GM18867 (cell line): ENCODE results near the gene CFL1.
"Not testable (repeated sequence)": the region's sequence is repeated elsewhere in the genome, so short reads cannot be mapped to it uniquely, and the experiment has no call there.

Source experiments
- ATAC-seq: cut with Tn5 transposase; IDR thresholded peaks from one replicate; pipeline ENCODE4 v1.9.1; 2021; ENCODE audit warnings: mild to moderate bottlenecking, moderate library complexity; ENCODE audit not compliant: unreplicated experiment

Gene CFL1

DNA sequence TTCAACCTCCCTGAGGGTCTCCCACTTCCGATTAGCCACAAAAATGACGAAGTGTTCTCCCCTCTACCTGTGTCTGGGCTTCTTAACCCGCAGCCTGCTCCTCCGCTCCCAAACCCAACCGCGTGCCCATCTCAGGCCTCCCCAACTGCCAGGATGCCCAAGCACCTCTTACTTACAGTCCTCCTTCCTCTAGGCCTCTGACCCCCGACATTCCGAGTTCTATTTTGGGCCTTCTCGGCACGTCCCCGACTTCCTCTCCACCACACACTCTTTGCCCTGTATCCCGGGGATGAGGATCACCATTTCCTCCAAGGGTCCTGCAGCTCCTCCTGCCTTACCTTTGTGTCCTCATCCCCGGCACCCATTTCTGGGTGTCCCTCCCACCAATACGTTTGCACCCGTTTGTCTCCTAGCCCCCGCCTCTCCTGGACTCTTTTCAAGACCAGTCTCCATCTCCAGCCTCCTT, 1.9 kb upstream of the CFL1 start:
- ATAC-seq = no peak

DNA sequence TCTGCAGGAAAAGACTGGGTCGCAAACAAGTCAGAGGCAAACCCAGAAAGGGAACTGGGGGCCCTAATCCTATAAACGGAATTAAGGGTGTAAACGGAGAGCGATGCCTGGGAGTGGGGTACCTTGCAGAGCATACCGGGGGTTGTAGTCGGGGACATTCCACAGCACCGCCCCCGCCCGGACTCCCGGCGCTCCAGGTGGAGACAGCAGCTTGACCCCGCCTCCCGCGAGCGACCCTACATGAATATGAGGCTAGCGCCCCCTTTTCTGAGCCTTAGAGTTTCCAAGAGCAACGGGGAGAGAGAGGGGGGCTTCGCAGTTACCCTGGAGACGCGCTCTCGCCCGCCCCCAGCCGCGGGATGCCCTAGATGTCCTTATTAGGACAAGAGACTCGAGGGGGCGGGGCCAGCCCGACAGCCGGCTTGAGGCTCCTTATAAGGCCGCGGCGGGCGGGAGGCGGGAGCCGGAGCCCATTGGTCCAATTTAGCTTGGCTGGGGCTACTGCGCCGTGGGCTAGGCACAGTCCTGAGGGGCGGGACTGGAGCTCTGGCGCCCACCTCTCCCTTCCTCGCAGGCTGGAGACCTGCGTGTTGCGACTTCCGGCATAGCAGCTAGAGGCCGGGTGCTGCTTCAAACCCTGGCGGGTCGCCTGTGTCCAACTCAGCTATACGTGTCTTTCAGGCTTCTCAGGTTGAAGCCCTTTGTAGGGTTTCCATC, 1.3 kb upstream of the CFL1 start:
- ATAC-seq = peak; percentile 46

DNA sequence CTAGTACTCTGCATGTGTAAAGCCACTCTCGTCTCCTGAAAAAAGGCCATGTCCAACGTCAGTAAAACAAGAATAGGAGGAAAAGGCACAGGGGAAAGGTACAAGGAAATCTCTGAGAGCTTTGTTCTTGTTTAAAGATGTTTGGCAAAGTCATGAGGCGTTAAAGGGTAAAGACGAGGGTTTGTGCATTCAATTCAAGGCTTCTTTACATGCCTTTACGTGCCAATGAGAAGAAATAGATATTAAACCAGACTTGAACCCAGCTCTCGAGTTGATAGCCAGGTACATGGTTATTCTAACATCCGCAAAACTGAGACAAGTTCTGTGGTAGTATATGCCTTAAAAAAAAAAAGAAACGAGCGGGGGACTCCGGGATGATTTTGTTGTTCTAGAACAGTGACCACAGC, 704 bp upstream of the CFL1 start:
- no peak for ATAC-seq

DNA sequence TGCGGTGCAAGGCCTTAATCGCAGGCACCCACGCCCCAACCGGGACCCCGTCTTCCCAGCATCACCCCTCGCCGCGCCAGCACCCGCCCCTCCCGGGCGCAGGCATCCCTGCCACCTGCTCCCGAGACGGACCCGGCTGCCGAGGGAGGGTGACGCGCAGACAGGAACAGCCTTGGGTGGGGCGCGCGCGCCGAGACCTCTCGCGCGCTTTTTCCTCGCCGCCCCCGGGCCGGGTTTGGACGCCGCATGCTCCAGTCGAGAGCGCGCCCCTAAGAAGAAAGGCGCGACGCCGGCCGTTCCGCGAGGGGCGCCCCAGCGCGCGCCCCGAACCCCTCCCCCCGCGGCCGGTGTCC, 504 bp downstream of the CFL1 start:
- ATAC-seq = peak; percentile 1

DNA sequence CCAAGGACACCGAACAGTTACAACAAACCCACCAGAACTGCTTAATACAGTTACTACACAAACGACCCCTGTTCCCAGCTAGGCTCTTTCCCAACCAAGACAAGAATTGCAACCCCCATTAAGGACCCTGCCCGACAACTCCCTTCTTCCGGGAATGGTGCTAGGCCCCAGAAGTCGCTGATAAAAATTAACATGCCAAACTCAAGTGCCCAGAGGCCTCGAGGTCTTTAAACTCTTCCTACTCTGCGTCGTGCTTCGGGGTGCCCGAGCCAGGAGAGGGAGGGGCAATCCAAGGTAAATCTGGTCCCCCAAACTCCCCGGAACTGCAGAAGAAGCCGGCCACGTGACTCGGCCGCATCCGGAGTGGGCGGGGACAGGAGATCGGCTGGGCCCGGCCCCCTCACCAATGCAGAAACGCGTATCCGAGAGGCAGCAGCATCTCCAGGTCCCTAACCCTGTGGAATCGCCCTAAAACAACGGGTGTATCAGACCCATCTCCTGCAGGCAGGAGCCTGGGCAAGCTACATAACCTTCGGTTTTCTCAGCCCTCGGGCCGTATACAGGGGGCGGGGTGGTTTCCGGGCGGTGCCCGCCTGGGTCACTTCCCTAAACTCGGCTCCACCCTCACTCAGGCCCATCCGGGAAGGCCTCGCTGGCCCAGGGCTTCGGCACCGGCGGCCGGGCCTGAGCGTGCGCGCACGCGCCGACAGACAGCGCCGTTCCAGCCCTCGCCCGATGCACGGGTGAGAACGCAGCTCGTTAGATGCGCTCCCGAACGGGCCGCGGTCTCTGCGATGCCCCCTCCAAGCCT, 1.1 kb downstream of the CFL1 start:
- peak; percentile 29 for ATAC-seq

DNA sequence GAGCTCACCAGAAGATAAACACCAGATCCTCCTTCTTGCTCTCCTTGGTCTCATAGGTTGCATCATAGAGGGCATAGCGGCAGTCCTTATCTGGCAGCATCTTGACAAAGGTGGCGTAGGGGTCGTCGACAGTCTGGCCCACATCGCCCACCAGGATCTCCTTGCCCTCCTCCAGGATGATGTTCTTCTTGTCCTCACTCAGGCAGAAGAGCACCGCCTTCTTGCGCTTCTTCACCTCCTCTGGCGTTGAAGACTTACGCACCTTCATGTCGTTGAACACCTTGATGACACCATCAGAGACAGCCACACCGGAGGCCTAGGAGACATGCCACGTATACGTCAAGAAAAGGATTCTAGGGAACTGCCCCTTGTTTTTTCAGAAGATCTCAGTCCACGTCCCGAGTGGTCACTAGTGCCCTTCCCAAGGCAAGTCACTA, 2.0 kb downstream of the CFL1 start:
- no peak for ATAC-seq

DNA sequence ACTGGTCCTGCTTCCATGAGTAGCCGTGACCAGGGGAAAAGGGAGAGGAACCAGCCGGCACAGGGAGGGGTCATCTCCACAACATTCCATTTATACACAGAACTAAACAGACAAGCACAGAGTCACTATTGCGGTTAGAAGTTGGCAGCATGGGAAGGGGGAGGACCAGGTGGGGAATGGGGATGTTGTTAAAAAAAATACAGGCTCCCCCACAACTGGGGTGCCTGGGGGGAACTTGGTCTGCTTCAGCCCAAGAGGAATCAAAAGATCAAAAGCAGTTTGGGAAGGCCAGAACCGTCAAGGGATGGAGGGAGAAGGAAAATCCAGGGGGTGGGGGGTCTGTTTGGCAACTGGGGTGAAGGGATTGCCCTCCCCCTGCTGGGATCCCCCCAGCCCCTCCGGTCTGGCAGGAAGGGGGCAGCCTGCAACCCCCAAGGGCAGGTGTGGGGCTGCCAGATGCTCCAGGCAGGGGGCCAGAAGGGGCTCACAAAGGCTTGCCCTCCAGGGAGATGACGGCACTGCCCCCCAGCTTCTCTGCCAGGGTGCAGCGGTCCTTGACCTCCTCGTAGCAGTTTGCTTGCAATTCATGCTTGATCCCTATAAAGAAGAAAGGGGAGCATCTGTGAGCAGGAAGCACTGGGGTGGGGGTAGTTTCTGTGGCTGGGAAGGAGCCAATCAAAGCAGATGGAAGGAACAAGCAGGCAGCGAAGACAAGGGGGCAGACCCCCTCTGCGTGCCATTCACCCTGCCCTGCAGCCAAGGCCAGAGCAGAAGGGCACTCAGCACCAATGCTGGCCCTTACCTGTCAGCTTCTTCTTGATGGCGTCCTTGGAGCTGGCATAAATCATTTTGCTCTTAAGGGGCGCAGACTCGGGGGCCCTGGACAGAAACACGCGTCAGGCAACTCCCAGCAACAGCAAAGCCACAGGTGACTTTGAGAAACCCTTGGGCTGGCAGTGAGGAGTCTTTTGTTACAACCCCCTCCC, 2.8 kb downstream of the CFL1 start:
- ATAC-seq = no peak

DNA sequence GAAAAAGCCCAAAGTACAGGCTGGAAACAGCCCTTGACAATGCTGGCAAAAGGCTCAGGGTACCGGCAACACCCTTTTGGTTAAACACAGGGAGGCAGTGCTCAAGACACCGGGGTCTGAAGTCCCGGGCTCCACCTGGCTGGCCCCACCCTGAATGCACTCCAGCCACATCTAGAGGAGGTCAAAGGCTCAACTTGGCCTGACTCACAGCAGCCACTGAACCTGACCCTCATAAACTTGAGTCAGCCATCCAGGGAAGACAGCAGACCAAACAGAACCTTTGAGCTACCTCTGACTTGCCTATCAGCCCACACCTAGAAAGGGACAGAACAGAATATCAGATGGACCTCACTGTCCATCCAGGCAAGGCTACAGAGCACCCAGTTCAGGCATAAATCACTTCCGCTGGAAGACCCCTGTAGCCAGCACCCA, 3.8 kb downstream of the CFL1 start:
- ATAC-seq = no peak

DNA sequence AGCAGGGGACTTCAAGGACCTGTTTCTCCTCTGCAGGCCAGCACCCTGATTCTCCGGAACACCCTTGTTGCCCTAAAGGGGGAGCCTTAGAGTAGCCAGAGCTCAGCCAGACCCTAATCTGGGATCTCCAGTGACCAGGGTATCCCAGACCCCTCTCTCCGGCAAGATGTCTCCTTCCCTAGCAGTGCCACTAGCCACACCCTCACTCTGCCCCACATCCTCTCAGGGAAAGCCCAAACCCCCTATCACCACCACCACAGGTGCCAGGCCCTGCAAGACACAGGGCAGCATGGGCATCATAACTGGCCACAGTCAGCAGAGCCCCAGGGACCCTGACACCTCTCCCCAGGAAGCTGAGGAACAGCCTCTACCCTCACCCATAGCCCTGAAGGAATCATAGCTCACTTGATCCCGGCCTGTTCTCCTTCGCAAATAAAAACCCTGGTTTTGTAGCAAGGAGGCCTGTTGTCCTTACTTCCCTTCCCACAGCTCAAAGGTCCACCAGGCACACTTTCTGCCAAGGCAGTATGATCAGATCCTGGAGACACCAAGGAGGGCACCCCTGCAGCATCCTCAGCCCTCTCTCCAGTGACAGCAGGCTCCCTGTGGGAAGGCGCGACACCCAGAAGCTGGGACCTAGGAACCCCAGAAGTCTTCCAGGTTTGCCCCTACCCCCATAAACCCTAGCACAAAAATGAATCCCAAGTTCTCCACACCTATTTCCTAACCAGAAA, 4.6 kb downstream of the CFL1 start:
- no peak for ATAC-seq

DNA sequence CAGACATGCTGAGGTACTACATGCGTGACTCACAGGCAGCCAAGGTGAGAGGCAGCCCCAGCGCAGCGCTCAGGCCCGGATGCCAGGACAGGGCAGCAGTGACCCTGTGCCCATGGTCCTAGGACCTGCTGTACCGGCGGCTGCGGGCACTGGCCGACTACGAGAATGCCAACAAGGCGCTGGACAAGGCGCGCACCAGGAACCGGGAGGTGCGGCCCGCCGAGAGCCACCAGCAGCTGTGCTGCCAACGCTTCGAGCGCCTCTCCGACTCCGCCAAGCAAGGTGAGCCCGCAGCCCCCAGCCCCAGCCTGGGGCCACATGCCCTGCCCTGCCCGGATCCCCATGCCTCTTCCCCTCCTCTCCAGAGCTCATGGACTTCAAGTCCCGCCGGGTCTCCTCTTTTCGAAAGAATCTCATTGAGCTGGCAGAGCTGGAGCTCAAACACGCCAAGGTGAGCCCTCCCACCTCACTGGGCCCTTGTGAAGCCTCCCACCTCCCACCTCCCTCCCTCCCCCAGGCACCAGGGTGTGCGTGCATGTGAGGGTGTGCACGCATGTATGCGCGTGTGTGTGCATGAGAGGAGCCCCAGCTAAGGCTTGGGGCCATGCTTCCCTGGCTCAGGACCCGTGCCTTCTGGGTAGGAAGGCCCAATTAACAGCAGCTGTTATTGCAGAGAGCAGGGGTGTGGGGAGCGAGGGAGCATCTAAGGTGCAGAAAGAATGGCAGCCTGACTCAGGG, 5.3 kb downstream of the CFL1 start:
- ATAC-seq = no peak

DNA sequence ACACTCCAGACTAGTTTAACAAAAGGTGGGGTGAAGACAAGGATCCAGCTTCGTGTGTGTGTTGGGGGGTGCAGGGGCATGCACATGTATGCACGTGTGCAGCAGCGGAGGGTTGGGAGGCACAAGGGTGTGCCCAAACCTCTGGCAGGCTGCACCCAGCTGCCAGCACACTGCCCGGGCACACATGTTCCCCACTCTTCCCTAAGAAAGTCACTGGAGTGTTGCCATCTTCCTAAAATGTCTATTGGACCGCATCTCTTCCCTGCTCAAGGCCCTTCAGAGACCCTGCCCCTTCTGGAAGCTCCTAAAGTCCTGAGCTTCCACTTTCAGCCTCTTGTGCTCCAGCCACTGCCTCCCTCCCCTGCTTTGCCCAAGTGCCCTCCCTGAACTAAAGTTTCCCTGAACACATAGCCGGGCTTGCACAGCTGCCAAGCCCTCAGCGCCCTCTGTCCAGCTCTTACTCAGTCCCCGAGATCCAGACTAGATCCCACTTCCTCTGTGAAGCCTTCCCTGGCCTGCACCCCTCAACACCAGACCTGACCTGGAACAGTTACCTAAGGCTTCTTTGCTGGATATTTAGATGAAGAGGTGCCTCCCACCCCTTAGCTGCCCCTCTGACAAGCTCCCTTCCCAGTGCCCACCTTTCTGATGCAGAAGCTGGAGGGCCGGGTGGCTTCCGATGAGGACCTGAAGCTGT, 6.0 kb downstream of the CFL1 start:
- no peak for ATAC-seq

DNA sequence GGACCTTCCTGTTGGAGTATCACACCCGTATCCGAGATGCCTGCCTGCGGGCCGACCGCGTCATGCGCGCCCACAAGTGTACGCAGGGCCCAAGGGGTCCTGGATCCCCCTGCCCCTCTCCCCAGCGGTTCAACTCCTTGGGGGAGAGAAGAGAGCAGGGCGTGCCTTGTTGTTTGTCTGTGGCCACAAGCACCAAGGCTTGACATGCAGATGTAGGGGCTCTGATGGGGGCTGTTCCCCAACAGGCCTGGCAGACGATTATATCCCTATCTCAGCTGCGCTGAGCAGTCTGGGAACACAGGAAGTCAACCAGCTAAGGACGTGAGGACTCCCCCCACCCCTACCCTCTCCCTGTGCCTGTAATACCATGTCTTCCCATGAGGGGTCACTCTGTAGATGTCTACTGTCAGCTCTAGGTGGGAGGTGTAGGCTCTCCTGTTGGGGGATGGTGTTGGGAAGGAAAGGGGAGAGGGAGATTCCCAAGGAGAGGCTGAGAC, 6.8 kb downstream of the CFL1 start:
- no peak for ATAC-seq

DNA sequence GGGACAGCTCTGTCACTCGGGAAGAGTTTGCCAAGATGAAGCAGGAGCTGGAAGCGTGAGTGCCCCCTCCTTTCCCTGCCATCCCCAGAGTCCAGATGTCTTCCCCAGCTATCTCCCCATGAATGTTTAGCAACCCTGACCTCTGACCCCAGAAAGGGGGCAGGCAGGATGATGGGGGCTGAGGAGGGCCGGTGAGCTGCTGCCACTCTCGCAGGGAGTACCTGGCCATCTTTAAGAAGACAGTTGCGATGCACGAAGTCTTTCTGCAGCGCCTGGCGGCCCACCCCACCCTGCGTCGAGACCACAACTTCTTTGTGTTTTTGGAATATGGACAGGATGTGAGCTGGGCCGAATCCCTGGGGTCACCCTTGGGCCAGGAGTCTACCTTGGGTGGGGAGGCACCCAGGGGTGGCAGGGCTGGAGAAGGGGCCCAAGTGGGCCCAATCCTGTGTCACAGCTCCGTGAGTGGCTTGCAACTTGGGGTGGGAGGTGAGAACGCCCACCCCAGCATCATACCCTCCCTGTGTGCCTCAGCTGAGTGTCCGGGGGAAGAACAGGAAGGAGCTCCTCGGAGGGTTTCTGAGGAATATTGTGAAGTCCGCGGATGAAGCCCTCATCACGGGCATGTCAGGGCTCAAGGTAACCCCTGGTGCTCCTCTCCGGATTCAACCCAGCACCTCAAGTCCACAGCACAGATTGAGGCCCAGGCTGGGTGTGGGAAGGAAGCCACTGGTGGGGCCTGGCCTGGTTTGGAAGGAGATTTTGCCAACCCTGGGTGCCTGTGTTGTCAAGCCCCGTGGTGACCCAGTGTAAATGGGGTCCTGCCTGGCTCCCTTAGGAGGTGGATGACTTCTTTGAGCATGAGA, 7.5 kb downstream of the CFL1 start:
- no peak for ATAC-seq

DNA sequence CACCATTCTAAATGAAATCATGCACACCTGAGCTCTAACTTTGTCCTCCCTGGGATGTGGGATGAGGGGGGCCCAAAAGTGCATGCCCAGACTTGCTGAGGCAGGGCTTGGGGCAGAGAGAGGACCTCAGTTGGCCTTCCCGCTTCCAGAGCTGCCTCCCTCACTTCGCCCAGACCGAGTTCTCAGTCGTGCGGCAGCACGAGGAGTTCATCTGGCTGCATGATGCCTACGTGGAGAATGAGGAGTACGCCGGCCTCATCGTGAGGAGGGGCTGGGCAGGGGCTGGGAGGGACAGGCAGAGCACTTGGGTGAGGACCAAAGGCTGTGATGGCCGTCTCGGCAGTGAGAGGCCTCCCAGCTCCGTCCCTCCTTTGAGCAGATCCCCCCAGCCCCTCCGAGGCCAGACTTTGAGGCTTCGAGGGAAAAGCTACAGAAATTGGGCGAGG, 8.2 kb downstream of the CFL1 start:
- ATAC-seq = no peak

DNA sequence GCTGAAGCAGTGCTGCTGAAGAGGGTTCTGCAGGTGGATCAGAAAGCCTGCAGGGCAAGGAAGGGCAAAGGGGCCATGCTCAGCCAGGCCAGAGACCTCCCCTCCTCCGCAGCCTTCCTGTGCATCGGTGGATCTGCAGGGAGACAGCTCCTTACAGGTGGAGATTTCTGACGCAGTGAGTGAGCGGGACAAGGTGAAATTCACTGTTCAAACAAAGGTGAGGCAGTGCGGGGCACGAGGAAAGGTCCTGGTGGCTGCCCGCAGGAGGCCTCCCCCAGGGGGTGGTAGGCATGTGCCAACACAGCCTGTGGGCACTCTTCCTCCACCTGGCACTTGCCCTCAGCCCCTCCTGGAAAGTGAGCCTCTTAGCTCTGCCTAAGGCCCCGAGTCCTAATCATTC, 8.6 kb downstream of the CFL1 start:
- no peak for ATAC-seq

DNA sequence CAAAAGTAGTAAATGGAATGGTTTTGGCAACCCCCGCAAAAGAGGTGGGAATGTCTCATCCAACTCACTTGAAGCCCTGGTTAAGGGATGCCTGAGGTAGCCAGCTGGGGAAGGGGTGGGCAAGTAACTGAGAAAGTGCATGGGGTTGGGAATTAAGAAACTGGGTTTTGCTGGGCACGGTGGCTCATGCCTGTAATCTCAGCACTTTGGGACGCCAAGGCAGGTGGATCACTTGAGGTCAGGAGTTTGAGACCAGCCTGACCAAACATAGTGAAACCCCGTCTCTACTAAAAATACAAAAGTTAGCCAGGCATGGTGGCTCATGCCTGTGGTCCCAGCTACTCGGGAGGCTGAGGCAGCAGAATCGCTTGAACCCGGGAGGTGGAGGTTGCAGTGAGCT, 9.3 kb downstream of the CFL1 start:
- not testable (repeated sequence) for ATAC-seq

DNA sequence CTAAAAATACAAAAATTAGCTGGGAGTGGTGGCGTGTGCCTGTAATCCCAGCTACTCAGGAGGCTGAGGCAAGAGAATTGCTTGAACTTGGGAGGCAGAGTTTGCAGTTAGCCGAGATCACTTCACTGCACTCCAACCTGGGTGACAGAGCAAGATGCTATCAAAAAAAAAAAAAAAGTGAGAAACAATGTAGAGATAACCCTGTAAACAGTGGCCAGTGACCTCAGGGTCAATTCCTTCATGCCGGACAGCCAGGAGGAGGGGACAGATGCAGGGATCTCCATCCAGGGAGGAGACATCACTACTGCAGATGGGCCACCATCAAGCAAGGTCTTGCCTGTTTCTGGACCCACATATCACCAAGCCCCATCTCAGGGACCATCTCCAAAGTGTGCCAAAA, 10.2 kb downstream of the CFL1 start:
- no peak for ATAC-seq
